Heart left ventricle (tissue), 16 donors: ENCODE measurements around the gene PTGIS. TPM values are rescaled to one million over a fixed set of nuclear protein-coding genes. Genes with fewer than 3 reads are reported as not detected.
A peak's percentile ranks its signal among the peaks of the same experiment; 100 is the strongest.

Source experiments
- ATAC-seq, 4 donors: fragments of 200-7000 bp; cut with Tn5 transposase; one replicate each; pipeline ENCODE4 v1.9.1; 2020 to 2022; ENCODE audit warnings: moderate library complexity in 4 of 4, mild to moderate bottlenecking in 3 of 4, moderate number of reproducible peaks in 1 of 4
- DNase-seq, 5 donors: peaks; one replicate each; pipeline ENCODE4 v3.0.0-alpha.2; 2020
- H3K27ac ChIP-seq, 12 donors: fragments of 200-600 bp; sonication (generic) in 4 of 12; one replicate each; pipeline versions ENCODE4 v1.5.0 to v1.8.0; 2016 to 2022; ENCODE audit warnings: mild to moderate bottlenecking in 2 of 12
- H3K27me3 ChIP-seq, 9 donors: fragments of 200-600 bp; sonication (generic) in 2 of 9; one replicate each; pipeline versions ENCODE4 v1.5.1 to v1.8.0; 2016 to 2022; ENCODE audit warnings: mild to moderate bottlenecking in 3 of 9
- H3K36me3 ChIP-seq, 9 donors: fragments of 200-600 bp; sonication (generic) in 2 of 9; one replicate each; pipeline versions ENCODE4 v1.5.0 to v1.8.0; 2018 to 2022; ENCODE audit warnings: mild to moderate bottlenecking in 2 of 9
- H3K4me1 ChIP-seq, 12 donors: fragments of 200-600 bp; sonication (generic) in 4 of 12; one replicate each; pipeline versions ENCODE4 v1.5.0 to v1.8.0; 2016 to 2022; ENCODE audit warnings: mild to moderate bottlenecking in 3 of 12
- H3K4me3 ChIP-seq, 12 donors: fragments of 200-600 bp; sonication (generic) in 4 of 12; one replicate each; pipeline versions ENCODE4 v1.5.0 to v1.8.0; 2017 to 2022; ENCODE audit warnings: mild to moderate bottlenecking in 9 of 12, moderate library complexity in 4 of 12
- H3K9me3 ChIP-seq, 12 donors: fragments of 200-600 bp; sonication (generic) in 4 of 12; one replicate each; pipeline versions ENCODE4 v1.5.0 to v1.8.0; 2016 to 2022; ENCODE audit warnings: mild to moderate bottlenecking in 1 of 12
- CTCF ChIP-seq, 12 donors: fragments of 200-600 bp; sonication (generic) in 4 of 12; IDR thresholded peaks; one replicate each; pipeline versions ENCODE4 v1.5.0 to v1.8.0; 2018 to 2022; ENCODE audit warnings: antibody characterized with exemption in 12 of 12, mild to moderate bottlenecking in 5 of 12
- POLR2A ChIP-seq, 2 donors: fragments of 450-650 bp; IDR thresholded peaks; one replicate each; pipeline ENCODE4 v1.6.1; 2017; ENCODE audit warnings: antibody characterized with exemption in 2 of 2, mild to moderate bottlenecking in 2 of 2, moderate library complexity in 2 of 2
- WGBS, 4 donors: extraction: QIAGEN DNeasy Blood & Tissue Kit in 2 of 4; methylation state at CpG; one replicate each; pipeline versions ENCODE4 v1.1.5 to v1.1.7; 2013 to 2018; 5-methylcytosine and 5-hydroxymethylcytosine counted together
- intact Hi-C, 10 donors: fragments of 100-400 bp; cut with DNase I; formaldehyde crosslinking; loops; one replicate each; pipeline versions ENCODE4 v1.11.1 to v1.14.2; 2022
- polyA plus RNA-seq, 2 donors: library from polyadenylated mRNA; stranded (reverse); fragments of 200-250 nt; gene quantifications; one replicate each; pipeline ENCODE4 v1.2.3, GENCODE V29; 2013
- total RNA-seq, 9 donors: library from RNA; depleted of rRNA in 2 of 9; stranded (reverse); fragments of >200 nt in 2 of 9; fragmentation: NEBNext Ultra II Directional in 3 of 9; extraction: Animal tissue kit (Norgen Biotek cat#: 25700) in 3 of 9; gene quantifications; one replicate each; pipeline versions ENCODE4 v1.1.0 to v1.2.4, GENCODE V29; 2016 to 2023
- donor health status: ischemic (EF 13 %, LVEDD 7.1; RV severe dilation, severe dysfunction).
- donor health status: healthy with polysubstance abuse.
- donor health status: DM: no; HTN: yes; CAD: no.
- donor health status: DM: no; HTN: no; CAD: no.
- donor health status: ischemic (EF 25% LVEDD 6.9; RV normal size, moderate dysfunction).
- donor health status: ischemic (EF 25% LVEDD 5.7; RV mildly dilated, moderate dysfunction).
- donor health status: healthy.
- donor health status: DM: yes; HTN: yes; CAD: no.
- donor health status: ischemic (EF 35%, LVEDD 5.7; RV mildly dilated, moderate dysfunction).
- donor health status: nonischemic (EF 11% LVEDD 7.7; RV severe dilation, severe dysfunction).
- donor health status: DM: yes; HTN: yes; CAD: no.
- donor health status: PGD.
- donor health status: ischemic (EF 29% LVEDD 5.4; RV normal size, mild dysfunction).
- donor health status: nonischemic (EF 23%, LVEDD 6.1; RV moderate dilation, normal function).

PTGIS gene
- total and polyA plus RNA-seq, 11 donors: 5.3 to 95.2 (median 20.1) TPM

GRCh38 chr20:49573900-49574416 lies 6.0 kb upstream of the PTGIS start:
- Histone ChIP-seq H3K27me3 (peaks cover 0 to 19% (median 3%) of the 10 kb centered on the region in 9 donors), H3K4me1 (peaks cover 0 to 38% (median 9%) of the 10 kb centered on the region in 12 donors), H3K4me3 (no peak overlapping the region), H3K27ac (peak overlapping the region in 5 of 12 donors; percentile 14 to 77 (median 72)), H3K9me3 (peaks cover 0 to 7% (median 0%) of the 10 kb centered on the region in 12 donors), H3K36me3 (no peaks in the 10 kb centered on the region)
- 77 to 90% (median 90%) methylated on average over 8 of the region's 8 CpGs for WGBS, 4 donors
- peak in 2 of 4 donors; percentile 30 to 43 for ATAC-seq
- TF ChIP-seq CTCF (IDR thresholded peaks at IDR 0.05): no peak
- TF ChIP-seq POLR2A (IDR thresholded peaks at IDR 0.05): no peak
- peak in 1 of 5 donors; percentile 8 for DNase-seq
- intact Hi-C loops: loop anchor here in 1 of 10 donors (2.0 kb wide), 1 partner anchor 15 kb away; no protein-coding TSS in a partner anchor

GRCh38 chr20:49572857-49573256 lies 4.9 kb upstream of the PTGIS start:
- peak in 1 of 5 donors; percentile 10 for DNase-seq
- H3K4me3 ChIP-seq: no peak overlapping the region
- H3K27ac ChIP-seq: peak overlapping the region in 5 of 12 donors; percentile 17 to 72 (median 41)
- peaks cover 0 to 26% (median 3%) of the 10 kb centered on the region in 9 donors for H3K27me3 ChIP-seq
- peaks cover 0 to 7% (median 0%) of the 10 kb centered on the region in 12 donors for H3K9me3 ChIP-seq
- intact Hi-C loops: no loop called here
- no peak for ATAC-seq
- no peak for TF ChIP-seq POLR2A (IDR thresholded peaks at IDR 0.05)
- TF ChIP-seq CTCF (IDR thresholded peaks at IDR 0.05): no peak
- H3K36me3 ChIP-seq: no peaks in the 10 kb centered on the region
- WGBS, 4 donors: 24 to 32% (median 31%) methylated on average over 6 of the region's 6 CpGs
- peaks cover 0 to 41% (median 9%) of the 10 kb centered on the region in 12 donors for H3K4me1 ChIP-seq

- Histone ChIP-seq H3K4me3 (no peak overlapping the region), H3K27me3 (peaks cover 0 to 36% (median 8%) of the 10 kb centered on the region in 9 donors), H3K4me1 (peaks cover 0 to 44% (median 9%) of the 10 kb centered on the region in 12 donors), H3K27ac (peak overlapping the region in 3 of 12 donors; percentile 19 to 72 (median 20)), H3K36me3 (no peaks in the 10 kb centered on the region), H3K9me3 (peaks cover 0 to 4% (median 0%) of the 10 kb centered on the region in 12 donors)
- ATAC-seq (no peak), DNase-seq (no peak)
- 56 to 76% (median 73%) methylated on average over 2 of the region's 2 CpGs for WGBS, 4 donors
- TF ChIP-seq POLR2A (IDR thresholded peaks at IDR 0.05): no peak
- no peak for TF ChIP-seq CTCF (IDR thresholded peaks at IDR 0.05)
- intact Hi-C loops: no loop called here
Measured at GRCh38 chr20:49571553-49571835, 3.6 kb upstream of the PTGIS start.

- WGBS, 4 donors: 67 to 77% (median 75%) methylated on average over 11 of the region's 11 CpGs
Measured at GRCh38 chr20:49570828-49571552, 3.1 kb upstream of the PTGIS start.

More at GRCh38 chr20:49570828-49571552, 3.1 kb upstream of the PTGIS start:
- no peak for TF ChIP-seq POLR2A (IDR thresholded peaks at IDR 0.05)
- no peak for TF ChIP-seq CTCF (IDR thresholded peaks at IDR 0.05)
- DNase-seq (no peak), ATAC-seq (peak in 2 of 4 donors; percentile 31 to 60)
- no peaks in the 10 kb centered on the region for H3K9me3 ChIP-seq
- intact Hi-C loops: no loop called here
- H3K4me3 ChIP-seq: no peak overlapping the region
- H3K36me3 ChIP-seq: no peaks in the 10 kb centered on the region
- H3K4me1 ChIP-seq: peaks cover 0 to 44% (median 10%) of the 10 kb centered on the region in 12 donors
- H3K27ac ChIP-seq: peak overlapping the region in 4 of 12 donors; percentile 38 to 72 (median 67)
- peaks cover 0 to 36% (median 8%) of the 10 kb centered on the region in 9 donors for H3K27me3 ChIP-seq
